Muscle of back (tissue), 11 donors: ENCODE data around the gene ARHGEF16. TPM values are rescaled to one million over a fixed set of nuclear protein-coding genes. Genes with fewer than 3 reads are reported as not detected.
A peak's percentile ranks its signal among the peaks of the same experiment; 100 is the strongest.

ENCODE experiments used
- DNase-seq, 3 donors: peaks; one replicate each; pipeline versions ENCODE4 v3.0.0 to v3.0.0-alpha.2; 2013
- polyA plus RNA-seq, 10 donors: library from polyadenylated mRNA; unstranded; fragments of 120-200 nt; gene quantifications; one replicate each; pipeline ENCODE4 v1.2.1, GENCODE V29; 2013; ENCODE audit not compliant: insufficient read length in 10 of 10

ARHGEF16 gene
- polyA plus RNA-seq, 10 donors = 0.23 to 1.5 (median 0.45) TPM

- no peak for DNase-seq
Measured at GRCh38 chr1:3436451-3436850, 18.0 kb upstream of the ARHGEF16 start.

- no peak for DNase-seq
Measured at GRCh38 chr1:3436901-3437300, 17.6 kb upstream of the ARHGEF16 start.

GRCh38 chr1:3438661-3439180 lies 15.7 kb upstream of the ARHGEF16 start:
- no peak for DNase-seq

- DNase-seq = no peak
Measured at GRCh38 chr1:3439346-3440299, 14.8 kb upstream of the ARHGEF16 start.

GRCh38 chr1:3440300-3440681 lies 14.2 kb upstream of the ARHGEF16 start:
- DNase-seq = no peak

GRCh38 chr1:3440711-3441409 lies 13.6 kb upstream of the ARHGEF16 start:
- DNase-seq = no peak

- no peak for DNase-seq
Measured at GRCh38 chr1:3441410-3441847, 13.0 kb upstream of the ARHGEF16 start.

GRCh38 chr1:3441880-3442279 lies 12.6 kb upstream of the ARHGEF16 start:
- no peak for DNase-seq

- no peak for DNase-seq
Measured at GRCh38 chr1:3442331-3442730, 12.1 kb upstream of the ARHGEF16 start.

- DNase-seq = no peak
Measured at GRCh38 chr1:3442901-3443300, 11.6 kb upstream of the ARHGEF16 start.

GRCh38 chr1:3443807-3444206 lies 10.7 kb upstream of the ARHGEF16 start:
- no peak for DNase-seq

- no peak for DNase-seq
Measured at GRCh38 chr1:3444298-3444697, 10.2 kb upstream of the ARHGEF16 start.

GRCh38 chr1:3444736-3445135 lies 9.7 kb upstream of the ARHGEF16 start:
- no peak for DNase-seq

- DNase-seq = no peak
Measured at GRCh38 chr1:3450202-3450863, 4.1 kb upstream of the ARHGEF16 start.

- no peak for DNase-seq
Measured at GRCh38 chr1:3450983-3451382, 3.5 kb upstream of the ARHGEF16 start.

- DNase-seq = no peak
Measured at GRCh38 chr1:3451994-3452865, 2.2 kb upstream of the ARHGEF16 start.

GRCh38 chr1:3452866-3453175 lies 1.6 kb upstream of the ARHGEF16 start:
- DNase-seq = no peak

GRCh38 chr1:3453203-3453761 lies 1.2 kb upstream of the ARHGEF16 start:
- DNase-seq = peak in 2 of 3 donors; percentile 62 to 71

GRCh38 chr1:3454811-3455618 lies 550 bp downstream of the ARHGEF16 start:
- peak in 1 of 3 donors; percentile 45 for DNase-seq
